H9 (cell line): ENCODE data around the gene ACBD5. TPM values are rescaled to one million over a fixed set of nuclear protein-coding genes. Genes with fewer than 3 reads are reported as not detected.

Experiments used
- DNase-seq: peaks from one replicate; pipeline ENCODE4 v3.0.0-alpha.2; 2017
- H2AFZ ChIP-seq: one replicate; pipeline ENCODE4 v1.6.1; 2013; ENCODE audit warnings: mild to moderate bottlenecking, low read length, control low read depth, moderate library complexity
- H2AK5ac ChIP-seq: 2 replicates; pipeline ENCODE4 v1.6.1; 2013; ENCODE audit warnings: low read length, control low read depth, mixed read lengths; ENCODE audit not compliant: insufficient read length
- H2BK120ac ChIP-seq: one replicate; pipeline ENCODE4 v1.6.1; 2013; ENCODE audit warnings: low read depth, mild to moderate bottlenecking, low read length, control low read depth, inconsistent platforms; ENCODE audit not compliant: poor library complexity, severe bottlenecking
- H2BK12ac ChIP-seq: 2 replicates; pipeline ENCODE4 v1.6.1; 2013; ENCODE audit warnings: low read length, control low read depth, mixed read lengths, low read depth; ENCODE audit not compliant: insufficient read length
- H2BK15ac ChIP-seq: 2 replicates; pipeline ENCODE4 v1.6.1; 2013; ENCODE audit warnings: low read depth, low read length, control low read depth
- H2BK20ac ChIP-seq: one replicate; pipeline ENCODE4 v1.6.1; 2013; ENCODE audit warnings: low read depth, mild to moderate bottlenecking, low read length, control low read depth, inconsistent platforms; ENCODE audit not compliant: poor library complexity, severe bottlenecking
- H2BK5ac ChIP-seq: 2 replicates; pipeline ENCODE4 v1.6.1; 2013; ENCODE audit warnings: low read length, control low read depth, mixed read lengths; ENCODE audit not compliant: insufficient read length
- H3K14ac ChIP-seq: 2 replicates; pipeline ENCODE4 v1.6.1; 2013; ENCODE audit warnings: low read length, control low read depth; ENCODE audit not compliant: insufficient read depth
- H3K18ac ChIP-seq: 2 replicates; pipeline ENCODE4 v1.6.1; 2013; ENCODE audit warnings: low read depth, mild to moderate bottlenecking, mixed read lengths, low read length, control low read depth; ENCODE audit not compliant: insufficient read length
- H3K23ac ChIP-seq: 2 replicates; pipeline ENCODE4 v1.6.1; 2013; ENCODE audit warnings: low read length, control low read depth, mixed read lengths, low read depth; ENCODE audit not compliant: insufficient read length
- H3K23me2 ChIP-seq: 2 replicates; pipeline ENCODE4 v1.6.1; 2013; ENCODE audit warnings: low read depth, mild to moderate bottlenecking, mixed read lengths, low read length, control low read depth; ENCODE audit not compliant: insufficient read length, poor library complexity, severe bottlenecking
- H3K27ac ChIP-seq: 2 replicates; pipeline ENCODE4 v1.5.1; 2013; ENCODE audit warnings: low read length, control low read depth, mixed read lengths, low read depth; ENCODE audit not compliant: insufficient read length
- H3K27me3 ChIP-seq: 2 replicates; pipeline ENCODE4 v1.6.1; 2013; ENCODE audit warnings: low read length, control low read depth, inconsistent platforms; ENCODE audit not compliant: insufficient read depth
- H3K4ac ChIP-seq: 2 replicates; pipeline ENCODE4 v1.6.1; 2013; ENCODE audit warnings: low read depth, mild to moderate bottlenecking, control low read depth, inconsistent platforms, low read length, moderate library complexity
- H3K4me1 ChIP-seq: 2 replicates; pipeline ENCODE4 v1.6.1; 2013; ENCODE audit warnings: low read length, control low read depth, inconsistent platforms; ENCODE audit not compliant: insufficient read depth
- H3K4me2 ChIP-seq: 2 replicates; pipeline ENCODE4 v1.6.1; 2013; ENCODE audit warnings: low read length, control low read depth, mixed read lengths; ENCODE audit not compliant: insufficient read length, insufficient read depth
- H3K56ac ChIP-seq: 2 replicates; pipeline ENCODE4 v1.6.1; 2013; ENCODE audit warnings: low read depth, mild to moderate bottlenecking, mixed read lengths, low read length, control low read depth; ENCODE audit not compliant: insufficient read length
- H3K79me1 ChIP-seq: 2 replicates; pipeline ENCODE4 v1.6.1; 2013; ENCODE audit warnings: low read depth, mild to moderate bottlenecking, moderate library complexity, low read length, control low read depth, inconsistent platforms; ENCODE audit not compliant: insufficient read depth, poor library complexity, severe bottlenecking
- H3K79me2 ChIP-seq: 2 replicates; pipeline ENCODE4 v1.6.1; 2013; ENCODE audit warnings: low read length, control low read depth, inconsistent platforms; ENCODE audit not compliant: insufficient read depth
- H3K9ac ChIP-seq: 2 replicates; pipeline ENCODE4 v1.6.1; 2013; ENCODE audit warnings: low read length, control low read depth, mixed read lengths; ENCODE audit not compliant: insufficient read length; ENCODE audit errors: extremely low read depth
- H3K9me3 ChIP-seq: one replicate; pipeline ENCODE4 v1.6.1; 2013; ENCODE audit warnings: low read depth, low read length, inconsistent platforms; ENCODE audit not compliant: control insufficient read depth
- H3T11ph ChIP-seq: one replicate; pipeline ENCODE4 v1.6.1; 2013; ENCODE audit warnings: mild to moderate bottlenecking, low read length, control low read depth, inconsistent platforms
- H4K20me1 ChIP-seq: one replicate; pipeline ENCODE4 v1.6.1; 2013; ENCODE audit not compliant: control insufficient read depth, insufficient read length, insufficient read depth
- H4K5ac ChIP-seq: 2 replicates; pipeline ENCODE4 v1.6.1; 2013; ENCODE audit warnings: low read depth, mild to moderate bottlenecking, mixed read lengths, low read length, control low read depth; ENCODE audit not compliant: insufficient read length
- H4K8ac ChIP-seq: replicated peaks from 2 replicates; pipeline ENCODE4 v1.6.1; 2013; ENCODE audit warnings: low read length, control low read depth, mixed read lengths, low read depth; ENCODE audit not compliant: insufficient read length
- H4K91ac ChIP-seq: 2 replicates; pipeline ENCODE4 v1.6.1; 2013; ENCODE audit warnings: low read depth, mild to moderate bottlenecking, moderate library complexity, mixed read lengths, low read length, control low read depth; ENCODE audit not compliant: insufficient read length
- H3K27ac Mint-ChIP-seq, 3 experiments: 2 replicates in 2 of 3; 3 replicates in 1 of 3; pipeline ENCODE4 v1.8.0; 2020 to 2021; ENCODE audit warnings: mixed read lengths in 3 of 3, mild to moderate bottlenecking in 1 of 3, moderate library complexity in 1 of 3
- H3K27me3 Mint-ChIP-seq: 2 replicates; pipeline ENCODE4 v1.8.0; 2021; ENCODE audit warnings: low read depth, mild to moderate bottlenecking, moderate library complexity, mixed read lengths
- H3K36me3 Mint-ChIP-seq, 3 experiments: 2 replicates in 2 of 3; 3 replicates in 1 of 3; pipeline ENCODE4 v1.8.0; 2020 to 2021; ENCODE audit warnings: low read depth in 3 of 3, mixed read lengths in 3 of 3; ENCODE audit not compliant: insufficient read depth in 1 of 3
- H3K4me1 Mint-ChIP-seq, 2 experiments: 2 replicates each; pipeline ENCODE4 v1.8.0; 2020; ENCODE audit warnings: mixed read lengths in 2 of 2
- H3K4me3 Mint-ChIP-seq, 2 experiments: 2 replicates in 1 of 2; 3 replicates in 1 of 2; pipeline ENCODE4 v1.8.0; 2020 to 2021; ENCODE audit warnings: mild to moderate bottlenecking in 2 of 2, mixed read lengths in 2 of 2, moderate library complexity in 1 of 2
- H3K9me3 Mint-ChIP-seq, 2 experiments: 2 replicates in 1 of 2; 3 replicates in 1 of 2; pipeline ENCODE4 v1.8.0; 2020; ENCODE audit warnings: mild to moderate bottlenecking in 2 of 2, mixed read lengths in 2 of 2, moderate library complexity in 1 of 2
- WGBS: extraction: QIAGEN DNeasy Blood & Tissue Kit; methylation state at CpG from one replicate; pipeline ENCODE4 v1.1.7; 2013; ENCODE audit warnings: missing lambda C conversion rate, low lambda C conversion rate, mixed read lengths; ENCODE audit not compliant: insufficient read length; ENCODE audit errors: extremely low coverage; 5-methylcytosine and 5-hydroxymethylcytosine counted together
- total RNA-seq: library from RNA; stranded (reverse); gene quantifications from 2 replicates; pipeline ENCODE4 v1.2.1, GENCODE V29; 2021
- TF ChIP-seq, protein P1 (sequence below): fragments of 200-600 bp; sonication (generic); conservative IDR thresholded peaks from 3 replicates; pipeline ENCODE4 v1.8.0; 2021; ENCODE audit warnings: antibody characterized with exemption, mild to moderate bottlenecking

Gene ACBD5
- total RNA-seq, 1 experiment from 2014 or later: 14.2 TPM

DNA sequence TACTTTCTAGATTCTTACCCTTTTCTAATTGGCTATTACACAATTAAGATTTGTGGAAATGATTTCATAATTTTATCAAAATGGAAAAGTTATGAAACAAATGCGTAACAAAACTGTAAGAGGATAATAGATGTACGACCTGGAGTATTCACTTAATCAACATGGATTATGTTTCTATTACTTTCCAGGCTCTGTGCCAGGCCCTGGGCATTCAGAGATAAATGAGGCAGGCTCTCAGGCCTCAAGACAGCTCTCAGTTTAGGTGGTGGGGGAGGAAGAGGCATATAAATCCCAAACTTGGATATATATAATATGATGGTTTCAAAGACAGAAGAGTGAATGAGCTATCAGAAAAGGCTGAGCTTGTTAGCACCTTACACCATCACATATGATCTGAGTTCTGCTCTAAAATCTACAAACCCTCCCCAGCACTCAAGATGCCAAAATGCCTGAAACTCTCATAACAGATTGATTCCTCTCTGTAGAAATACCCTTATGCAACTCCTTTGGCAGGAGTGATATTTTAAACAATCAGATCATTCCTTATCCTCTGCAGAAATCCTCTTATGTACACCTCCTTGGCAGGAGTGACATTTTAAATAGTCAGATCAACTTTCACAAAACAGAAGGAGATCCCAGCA is 42.5 kb downstream of the ACBD5 start:
- no CpG with 5 or more reads among the region's 2 CpGs for WGBS

More for the DNA sequence above, 42.5 kb downstream of the ACBD5 start:
- Histone ChIP-seq H3K27ac (no peak overlapping the region), H3K27me3 (no peaks in the 10 kb centered on the region), H3K9me3 (no peaks in the 10 kb centered on the region), H4K20me1 (no peaks in the 10 kb centered on the region), H2AK5ac (no peak overlapping the region), H3K14ac (no peak overlapping the region), H3K18ac (no peak overlapping the region), H3K23me2 (no peaks in the 10 kb centered on the region), H3K9ac (no peak overlapping the region), H4K5ac (no peak overlapping the region), H3K4ac (no peak overlapping the region), H3K56ac (no peak overlapping the region), H3K79me1 (no peaks in the 10 kb centered on the region), H4K8ac (no peak overlapping the region), H3K4me1 (no peaks in the 10 kb centered on the region), H2AFZ (no peak overlapping the region), H2BK12ac (no peak overlapping the region), H3T11ph (no peak overlapping the region), H3K79me2 (no peaks in the 10 kb centered on the region), H3K23ac (no peak overlapping the region), H2BK20ac (no peak overlapping the region), H3K4me2 (no peak overlapping the region), H4K91ac (no peak overlapping the region), H2BK15ac (no peak overlapping the region), H2BK120ac (no peak overlapping the region), H2BK5ac (no peak overlapping the region)
- no peak overlapping the region for H3K4me3 Mint-ChIP-seq
- H3K4me1 Mint-ChIP-seq: no peaks in the 10 kb centered on the region
- peaks cover 2 to 15% (median 8%) of the 10 kb centered on the region in 3 experiments; a peak in 5 of 7 replicates for H3K36me3 Mint-ChIP-seq
- H3K9me3 Mint-ChIP-seq: no peaks in the 10 kb centered on the region
- H3K27me3 Mint-ChIP-seq: no peaks in the 10 kb centered on the region
- DNase-seq: no peak
- H3K27ac Mint-ChIP-seq: peak overlapping the region in 2 of 3 experiments; percentile 12 to 22; a peak in 1 of 7 replicates
- TF ChIP-seq, protein P1, sequence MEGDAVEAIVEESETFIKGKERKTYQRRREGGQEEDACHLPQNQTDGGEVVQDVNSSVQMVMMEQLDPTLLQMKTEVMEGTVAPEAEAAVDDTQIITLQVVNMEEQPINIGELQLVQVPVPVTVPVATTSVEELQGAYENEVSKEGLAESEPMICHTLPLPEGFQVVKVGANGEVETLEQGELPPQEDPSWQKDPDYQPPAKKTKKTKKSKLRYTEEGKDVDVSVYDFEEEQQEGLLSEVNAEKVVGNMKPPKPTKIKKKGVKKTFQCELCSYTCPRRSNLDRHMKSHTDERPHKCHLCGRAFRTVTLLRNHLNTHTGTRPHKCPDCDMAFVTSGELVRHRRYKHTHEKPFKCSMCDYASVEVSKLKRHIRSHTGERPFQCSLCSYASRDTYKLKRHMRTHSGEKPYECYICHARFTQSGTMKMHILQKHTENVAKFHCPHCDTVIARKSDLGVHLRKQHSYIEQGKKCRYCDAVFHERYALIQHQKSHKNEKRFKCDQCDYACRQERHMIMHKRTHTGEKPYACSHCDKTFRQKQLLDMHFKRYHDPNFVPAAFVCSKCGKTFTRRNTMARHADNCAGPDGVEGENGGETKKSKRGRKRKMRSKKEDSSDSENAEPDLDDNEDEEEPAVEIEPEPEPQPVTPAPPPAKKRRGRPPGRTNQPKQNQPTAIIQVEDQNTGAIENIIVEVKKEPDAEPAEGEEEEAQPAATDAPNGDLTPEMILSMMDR: no peak
